NCI-H446 treated with DMSO at 0.1 percent for 48 hours (cell line): Measurements from ENCODE around the gene USP21.

ENCODE experiments used
- DNase-seq: peaks from one replicate; lab custom pipeline; 2025; lab: John Stamatoyannopoulos, UW

USP21 gene

GRCh38 chr1:161137881-161138280, 21.4 kb upstream of the USP21 start:
- no peak for DNase-seq

- no peak for DNase-seq
These were observed 20.9 kb upstream of the USP21 start for GRCh38 chr1:161138431-161138830.

- no peak for DNase-seq
These were observed 19.5 kb upstream of the USP21 start for GRCh38 chr1:161139766-161140165.

GRCh38 chr1:161140755-161141400, 18.4 kb upstream of the USP21 start:
- DNase-seq: no peak

DNA sequence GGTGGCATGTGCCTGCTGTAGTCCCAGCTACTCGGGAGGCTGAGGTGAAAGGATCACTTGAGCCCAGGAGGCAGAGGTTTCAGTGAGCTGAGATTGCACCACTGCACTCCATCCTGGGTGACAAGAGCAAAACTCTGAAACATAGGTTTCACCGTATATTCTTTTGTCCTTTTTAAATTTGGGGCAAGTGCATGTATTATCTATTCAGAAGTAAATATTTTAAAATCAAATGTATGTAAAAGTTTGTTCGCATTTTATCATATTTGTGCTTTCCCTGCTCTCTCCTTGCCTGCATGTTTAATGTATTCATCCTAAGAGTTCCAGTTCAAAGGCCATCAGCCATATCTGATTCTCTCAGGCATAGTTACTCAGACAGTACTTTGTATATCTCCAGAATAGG, 13.5 kb upstream of the USP21 start:
- no peak for DNase-seq

GRCh38 chr1:161153176-161153575, 6.1 kb upstream of the USP21 start:
- DNase-seq: no peak

DNA sequence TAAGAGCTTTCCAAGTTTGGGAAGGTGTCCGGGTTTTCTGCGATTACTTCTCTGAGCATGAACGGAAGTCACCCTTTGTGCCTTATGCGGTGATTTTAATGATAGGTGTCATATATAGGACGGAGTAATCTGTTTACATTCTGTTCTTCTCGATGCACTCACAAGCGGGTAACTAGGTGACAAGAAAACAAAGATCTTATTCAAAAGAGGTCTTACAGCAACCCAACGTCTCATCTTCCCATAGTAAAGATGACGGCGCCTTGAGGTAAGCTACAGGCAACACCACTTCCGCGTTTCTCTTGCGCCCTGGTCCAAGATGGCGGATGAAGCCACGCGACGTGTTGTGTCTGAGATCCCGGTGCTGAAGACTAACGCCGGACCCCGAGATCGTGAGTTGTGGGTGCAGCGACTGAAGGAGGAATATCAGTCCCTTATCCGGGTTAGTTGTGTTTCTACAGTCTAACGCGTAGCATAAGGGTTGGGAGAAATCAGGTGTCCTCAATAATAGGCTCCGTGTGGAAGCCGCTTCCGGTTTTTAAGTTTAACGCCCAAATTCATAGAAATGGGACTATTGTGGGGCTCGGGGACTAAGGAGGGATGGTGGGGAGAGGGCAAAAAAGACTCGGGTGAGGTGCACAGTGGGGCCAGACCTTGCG, 5.5 kb upstream of the USP21 start, which contains the start of gene UFC1:
Gene UFC1, plus strand, starts transcription at position 297 of the 656 bp plus-strand sequence. Its CDS starts 20 bp downstream, at position 317.
- peak; percentile 85 for DNase-seq

DNA sequence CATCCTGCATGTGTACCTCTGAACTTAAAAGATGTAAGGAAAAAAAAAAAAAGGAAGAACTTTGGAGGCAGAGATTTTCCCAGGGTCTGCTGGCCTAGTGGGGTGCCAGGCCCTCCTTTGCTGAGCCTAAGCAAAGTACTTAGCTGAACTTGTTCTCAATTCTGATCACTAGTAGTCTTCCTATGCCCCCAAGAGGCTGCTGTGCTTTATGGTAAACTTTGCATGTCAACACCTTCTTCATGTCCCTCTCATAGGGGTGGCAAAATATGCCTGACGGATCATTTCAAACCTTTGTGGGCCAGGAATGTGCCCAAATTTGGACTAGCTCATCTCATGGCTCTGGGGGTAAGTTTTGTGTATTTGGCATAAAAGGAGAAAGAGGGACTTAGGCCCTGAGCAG, 1.4 kb upstream of the USP21 start:
- DNase-seq: no peak

- no peak for DNase-seq
These were observed 837 bp upstream of the USP21 start for GRCh38 chr1:161158316-161159010.

- no peak for DNase-seq
These were observed 578 bp downstream of the USP21 start for GRCh38 chr1:161159913-161160243.

DNA sequence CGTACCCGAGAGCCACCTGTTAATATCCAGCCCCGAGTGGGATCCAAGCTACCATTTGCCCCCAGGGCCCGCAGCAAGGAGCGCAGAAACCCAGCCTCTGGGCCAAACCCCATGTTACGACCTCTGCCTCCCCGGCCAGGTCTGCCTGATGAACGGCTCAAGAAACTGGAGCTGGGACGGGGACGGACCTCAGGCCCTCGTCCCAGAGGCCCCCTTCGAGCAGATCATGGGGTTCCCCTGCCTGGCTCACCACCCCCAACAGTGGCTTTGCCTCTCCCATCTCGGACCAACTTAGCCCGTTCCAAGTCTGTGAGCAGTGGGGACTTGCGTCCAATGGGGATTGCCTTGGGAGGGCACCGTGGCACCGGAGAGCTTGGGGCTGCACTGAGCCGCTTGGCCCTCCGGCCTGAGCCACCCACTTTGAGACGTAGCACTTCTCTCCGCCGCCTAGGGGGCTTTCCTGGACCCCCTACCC, 1.4 kb downstream of the USP21 start:
- no peak for DNase-seq

DNA sequence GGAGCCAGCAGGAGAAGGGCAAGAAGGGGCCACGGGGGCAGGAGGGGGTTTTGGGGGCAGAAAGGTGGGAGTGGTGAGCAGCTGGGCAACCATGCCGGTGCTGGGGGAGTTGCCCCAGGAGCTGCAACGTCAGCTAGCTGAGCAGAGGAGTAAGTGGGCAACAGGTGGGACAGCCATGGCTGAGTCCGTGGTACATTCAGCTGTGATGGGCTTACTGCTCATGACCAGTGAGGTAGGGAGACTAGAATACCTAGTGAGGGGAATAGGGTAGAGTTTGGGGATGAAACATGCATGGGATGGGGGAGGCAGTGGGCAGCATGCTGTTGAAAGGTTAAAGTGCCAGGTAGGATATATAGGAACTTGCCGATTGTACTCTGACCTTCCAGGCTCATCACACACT, 2.4 kb downstream of the USP21 start:
- DNase-seq: no peak

DNA sequence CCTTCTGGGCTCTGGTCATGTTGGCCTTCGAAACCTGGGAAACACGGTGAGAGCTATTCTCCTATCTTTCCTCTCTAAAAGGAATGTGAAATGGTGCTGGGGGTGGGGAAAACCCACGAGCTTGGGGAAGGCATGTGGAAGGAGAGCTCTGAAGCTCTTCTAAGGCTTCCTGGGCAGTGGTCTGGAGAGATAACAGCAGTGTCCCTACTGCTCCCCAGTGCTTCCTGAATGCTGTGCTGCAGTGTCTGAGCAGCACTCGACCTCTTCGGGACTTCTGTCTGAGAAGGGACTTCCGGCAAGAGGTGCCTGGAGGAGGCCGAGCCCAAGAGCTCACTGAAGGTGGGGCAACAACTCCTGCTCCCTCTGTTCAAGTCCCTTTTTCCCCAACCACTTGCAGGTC, 2.8 kb downstream of the USP21 start:
- no peak for DNase-seq

DNA sequence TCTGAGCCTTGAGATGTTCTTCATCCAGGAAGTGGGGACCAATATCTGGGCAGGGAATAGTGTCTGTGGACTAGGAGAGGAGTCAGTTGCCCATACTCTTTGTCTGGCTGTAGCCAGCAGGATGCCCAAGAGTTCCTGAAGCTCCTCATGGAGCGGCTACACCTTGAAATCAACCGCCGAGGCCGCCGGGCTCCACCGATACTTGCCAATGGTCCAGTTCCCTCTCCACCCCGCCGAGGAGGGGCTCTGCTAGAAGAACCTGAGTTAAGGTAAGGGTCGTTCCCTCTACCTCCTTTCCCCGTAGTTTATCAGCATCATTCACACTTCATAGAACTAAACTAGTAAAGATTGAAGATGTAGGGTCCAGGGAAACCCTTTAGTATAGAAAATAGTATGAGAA, 3.5 kb downstream of the USP21 start:
- no peak for DNase-seq

- DNase-seq: no peak
These were observed 4.5 kb downstream of the USP21 start for GRCh38 chr1:161163793-161164192.

DNA sequence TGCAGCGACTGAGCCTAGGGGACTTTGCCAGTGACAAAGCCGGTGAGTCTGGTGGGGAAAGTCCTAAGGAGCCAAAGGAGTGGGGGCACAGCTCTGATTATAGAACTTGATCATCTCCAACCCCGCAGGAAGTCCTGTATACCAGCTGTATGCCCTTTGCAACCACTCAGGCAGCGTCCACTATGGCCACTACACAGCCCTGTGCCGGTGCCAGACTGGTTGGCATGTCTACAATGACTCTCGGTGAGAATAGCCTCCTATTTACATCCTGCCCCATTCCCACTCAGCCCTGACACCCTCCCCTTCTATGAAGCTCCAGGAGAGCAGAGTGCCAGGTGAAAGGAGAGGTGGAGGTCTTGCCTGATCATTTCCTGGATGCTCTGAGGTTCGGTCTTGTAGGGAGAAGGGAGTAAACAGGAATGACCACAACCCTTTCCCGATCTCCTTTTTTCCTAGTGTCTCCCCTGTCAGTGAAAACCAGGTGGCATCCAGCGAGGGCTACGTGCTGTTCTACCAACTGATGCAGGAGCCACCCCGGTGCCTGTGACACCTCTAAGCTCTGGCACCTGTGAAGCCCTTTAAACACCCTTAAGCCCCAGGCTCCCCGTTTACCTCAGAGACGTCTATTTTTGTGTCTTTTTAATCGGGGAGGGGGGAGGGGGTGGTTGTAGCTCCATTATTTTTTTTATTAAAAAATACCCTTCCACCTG, 5.8 kb downstream of the USP21 start:
- no peak for DNase-seq

DNA sequence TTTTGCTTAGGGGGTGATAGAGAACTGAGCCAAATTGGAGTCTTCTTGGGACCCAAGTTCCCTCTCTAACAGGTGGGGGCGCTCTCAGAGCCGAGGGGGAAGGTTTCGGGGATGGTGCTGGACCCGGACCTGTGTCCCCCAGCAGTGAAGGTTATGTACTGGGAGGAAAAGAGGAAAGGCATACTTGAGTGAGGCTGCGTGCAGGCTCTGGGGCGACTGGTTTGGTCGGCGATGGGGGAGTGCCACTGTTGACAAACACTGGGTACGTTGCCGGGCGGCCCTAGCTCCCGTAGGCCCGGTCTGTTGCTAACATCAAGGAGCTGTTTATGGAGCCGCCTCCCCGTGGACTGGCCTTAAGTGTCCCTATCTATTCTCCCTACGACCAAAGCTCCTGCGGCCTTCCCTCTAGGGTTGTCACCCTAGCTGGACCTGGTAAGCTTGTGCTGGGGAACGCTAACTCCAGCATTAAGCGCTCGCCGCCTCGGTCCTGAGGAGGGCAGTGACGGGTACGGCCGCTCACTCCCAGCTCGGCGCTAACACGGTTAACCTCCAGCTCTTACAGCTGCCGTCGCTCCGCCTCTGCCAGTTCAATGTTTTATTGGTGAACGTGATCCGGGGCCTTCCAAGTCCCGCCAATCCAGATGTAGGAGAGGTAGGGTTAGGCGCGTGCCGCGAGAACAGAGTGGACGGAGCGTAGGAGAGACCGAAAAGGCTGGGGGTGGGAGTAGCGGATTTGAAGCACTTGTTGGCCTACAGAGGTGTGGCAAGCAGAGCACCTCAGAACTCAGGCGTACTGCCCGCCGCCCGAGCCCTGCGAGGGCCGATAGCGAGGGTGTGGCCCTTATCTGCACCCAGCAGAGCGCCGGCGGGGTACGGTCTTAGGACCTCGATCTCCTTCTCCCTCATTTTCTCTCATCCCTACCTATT, 6.7 kb downstream of the USP21 start, which contains the start of gene PPOX:
Gene PPOX, plus strand, starts transcription at position 685 of the 927 bp plus-strand sequence. CDS start 422 bp downstream, outside the sequence.
- peak; percentile 96 for DNase-seq

DNA sequence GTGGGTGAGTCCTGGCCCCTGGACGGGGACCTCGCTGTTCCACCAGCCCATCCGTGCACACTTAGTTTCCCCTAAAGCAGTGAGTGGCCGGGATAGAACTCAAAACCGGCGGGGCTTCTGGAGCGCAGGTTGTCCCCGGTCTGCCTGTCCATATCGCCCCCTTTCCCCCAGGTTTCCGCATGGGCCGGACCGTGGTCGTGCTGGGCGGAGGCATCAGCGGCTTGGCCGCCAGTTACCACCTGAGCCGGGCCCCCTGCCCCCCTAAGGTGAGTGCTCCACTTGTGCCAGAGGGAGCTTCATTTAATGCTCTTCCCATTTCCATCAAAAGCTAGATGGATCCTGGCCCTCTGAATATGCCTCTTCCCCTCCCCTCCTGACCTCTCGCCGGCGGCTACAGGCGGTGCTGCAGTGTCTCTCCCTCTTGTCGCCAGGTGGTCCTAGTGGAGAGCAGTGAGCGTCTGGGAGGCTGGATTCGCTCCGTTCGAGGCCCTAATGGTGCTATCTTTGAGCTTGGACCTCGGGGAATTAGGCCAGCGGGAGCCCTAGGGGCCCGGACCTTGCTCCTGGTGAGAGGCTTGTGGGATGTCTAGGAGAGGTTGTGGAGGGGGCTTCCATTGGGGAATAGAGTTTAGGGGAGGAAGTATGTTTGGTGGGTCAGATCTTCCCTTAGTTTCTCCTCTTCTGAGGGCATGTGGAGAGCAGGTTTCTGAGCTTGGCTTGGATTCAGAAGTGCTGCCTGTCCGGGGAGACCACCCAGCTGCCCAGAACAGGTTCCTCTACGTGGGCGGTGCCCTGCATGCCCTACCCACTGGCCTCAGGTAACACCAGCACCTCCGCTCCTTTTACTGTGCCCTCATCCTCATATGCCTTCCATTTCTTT, 7.6 kb downstream of the USP21 start:
- no peak for DNase-seq

GRCh38 chr1:161168906-161169305, 9.6 kb downstream of the USP21 start:
- DNase-seq: no peak

DNA sequence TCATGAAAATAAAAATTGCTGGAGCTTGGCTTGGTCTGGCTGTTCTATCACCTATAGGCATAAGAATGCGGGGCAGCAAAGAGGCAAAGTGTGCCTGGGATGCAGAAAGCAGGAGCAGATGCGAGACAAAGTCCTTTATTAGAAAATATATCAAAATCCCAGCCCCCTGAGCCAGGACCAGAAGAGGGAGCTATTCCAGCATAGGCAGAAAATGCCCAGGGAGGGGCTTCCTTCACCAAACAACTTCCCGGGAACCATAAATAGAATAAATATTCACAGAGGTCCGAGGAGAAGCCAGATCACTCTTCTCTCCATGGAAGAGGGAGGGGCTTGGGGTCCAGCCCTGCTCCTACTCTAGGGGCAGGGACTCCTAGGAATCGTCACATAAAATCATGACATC, 11.9 kb downstream of the USP21 start:
- no peak for DNase-seq
